ELR (cell line): ENCODE measurements around the gene UGCG.
"Not testable (repeated sequence)": the region's sequence is repeated elsewhere in the genome, so short reads cannot be mapped to it uniquely, and the experiment has no call there.

ENCODE experiments used
- DNase-seq: peaks from one replicate; pipeline ENCODE4 v3.0.0-alpha.2; 2015; ENCODE audit warnings: low read depth

Gene UGCG

GRCh38 chr9:111890867-111891266, 5.7 kb upstream of the UGCG start:
- not testable (repeated sequence) for DNase-seq

GRCh38 chr9:111891910-111892499, 4.6 kb upstream of the UGCG start:
- peak; percentile 64 for DNase-seq

- no peak for DNase-seq
These were observed 457 bp downstream of the UGCG start for GRCh38 chr9:111896942-111897600.

GRCh38 chr9:111897601-111898137, 1.1 kb downstream of the UGCG start:
- DNase-seq: peak; percentile 61

- DNase-seq: peak; percentile 42
These were observed 1.9 kb downstream of the UGCG start for GRCh38 chr9:111898331-111899096.

- no peak for DNase-seq
These were observed 3.7 kb downstream of the UGCG start for GRCh38 chr9:111900151-111900857.

GRCh38 chr9:111900858-111901612, 4.4 kb downstream of the UGCG start:
- DNase-seq: no peak

GRCh38 chr9:111902391-111903139, 6.0 kb downstream of the UGCG start:
- DNase-seq: peak; percentile 84

GRCh38 chr9:111903535-111903934, 6.9 kb downstream of the UGCG start:
- not testable (repeated sequence) for DNase-seq

GRCh38 chr9:111904026-111904425, 7.4 kb downstream of the UGCG start:
- DNase-seq: no peak

GRCh38 chr9:111904891-111905291, 8.3 kb downstream of the UGCG start:
- DNase-seq: no peak

- DNase-seq: no peak
These were observed 10.5 kb downstream of the UGCG start for GRCh38 chr9:111907147-111907546.

- no peak for DNase-seq
These were observed 12.8 kb downstream of the UGCG start for GRCh38 chr9:111909444-111909843.

GRCh38 chr9:111910428-111910827, 13.8 kb downstream of the UGCG start:
- no peak for DNase-seq

- DNase-seq: no peak
These were observed 16.5 kb downstream of the UGCG start for GRCh38 chr9:111913159-111913558.

- DNase-seq: no peak
These were observed 18.3 kb downstream of the UGCG start for GRCh38 chr9:111914749-111915424.

GRCh38 chr9:111915425-111915758, 18.8 kb downstream of the UGCG start:
- DNase-seq: no peak

- DNase-seq: no peak
These were observed 19.6 kb downstream of the UGCG start for GRCh38 chr9:111916234-111916645.

GRCh38 chr9:111917201-111917600, 20.6 kb downstream of the UGCG start:
- no peak for DNase-seq

- no peak for DNase-seq
These were observed 21.4 kb downstream of the UGCG start for GRCh38 chr9:111917980-111918379.
